IMR-90 (cell line): ENCODE data around the gene ATP13A2. TPM values are rescaled to one million over a fixed set of nuclear protein-coding genes. Genes with fewer than 3 reads are reported as not detected.

Experiments used
- ATAC-seq: fragments of 200-7000 bp; cut with Tn5 transposase; 2 replicates; pipeline ENCODE4 v1.9.1; 2020; ENCODE audit warnings: low read depth, mild to moderate bottlenecking, moderate library complexity
- BruUV-seq: library from RNA; stranded (reverse); fragments of 400-500 nt; replicated peaks from 2 replicates; lab custom pipeline; 2021; lab: Mats Ljungman, UMichigan
- CTCF ChIA-PET: fragments of 300-600 bp; formaldehyde crosslinking; extraction: SDS; loops from one replicate; lab custom pipeline; 2021; ENCODE audit warnings: antibody characterized with exemption; lab: Yijun Ruan, JAX
- POLR2A ChIA-PET: fragments of 300-600 bp; sonication (Branson Sonifier 250); formaldehyde crosslinking; loops from one replicate; lab custom pipeline; 2022; ENCODE audit warnings: antibody characterized with exemption; ENCODE audit not compliant: unreplicated experiment; lab: Charles Lee
- DNase-seq: peaks from one replicate; pipeline ENCODE4 v3.0.0; 2013
- H2AFZ ChIP-seq: replicated peaks from 2 replicates; pipeline ENCODE3; 2013; ENCODE audit warnings: low read length, mild to moderate bottlenecking; ENCODE audit not compliant: poor library complexity
- H2AK5ac ChIP-seq: 2 replicates; pipeline ENCODE4 v1.6.1; 2013; ENCODE audit warnings: low read depth, low read length, inconsistent platforms
- H2AK9ac ChIP-seq: replicated peaks from 2 replicates; pipeline ENCODE3; 2013; ENCODE audit warnings: mild to moderate bottlenecking, low read depth, low read length, moderate library complexity; ENCODE audit not compliant: poor library complexity
- H2BK120ac ChIP-seq: 2 replicates; pipeline ENCODE4 v1.6.1; 2013; ENCODE audit warnings: low read depth, low read length, inconsistent platforms
- H2BK15ac ChIP-seq: 3 replicates; pipeline ENCODE4 v1.6.1; 2013; ENCODE audit warnings: low read depth, low read length, inconsistent platforms
- H2BK20ac ChIP-seq: 2 replicates; pipeline ENCODE4 v1.6.1; 2013; ENCODE audit warnings: low read depth, mild to moderate bottlenecking, inconsistent platforms, low read length, moderate library complexity
- H2BK5ac ChIP-seq: 2 replicates; pipeline ENCODE4 v1.6.1; 2013; ENCODE audit warnings: mild to moderate bottlenecking, low read depth, low read length, inconsistent platforms; ENCODE audit not compliant: poor library complexity, severe bottlenecking
- H3K14ac ChIP-seq: replicated peaks from 2 replicates; pipeline ENCODE4 v1.6.1; 2013; ENCODE audit warnings: low read depth, low read length, inconsistent platforms
- H3K18ac ChIP-seq: 2 replicates; pipeline ENCODE4 v1.6.1; 2013; ENCODE audit warnings: low read depth, low read length, control low read depth
- H3K23ac ChIP-seq: 2 replicates; pipeline ENCODE4 v1.6.1; 2013; ENCODE audit warnings: low read depth, low read length, inconsistent platforms
- H3K27ac ChIP-seq: 2 replicates; pipeline ENCODE4 v1.5.1; 2013; ENCODE audit warnings: mild to moderate bottlenecking, control low read depth, low read length; ENCODE audit not compliant: insufficient read depth
- H3K27me3 ChIP-seq: 2 replicates; pipeline ENCODE4 v1.6.1; 2013; ENCODE audit warnings: low read length; ENCODE audit not compliant: control insufficient read depth, insufficient read depth
- H3K36me3 ChIP-seq: 2 replicates; pipeline ENCODE4 v1.6.1; 2013; ENCODE audit warnings: low read length, mixed read lengths; ENCODE audit not compliant: control insufficient read depth, insufficient read depth
- H3K4ac ChIP-seq: 2 replicates; pipeline ENCODE4 v1.6.1; 2013; ENCODE audit warnings: low read depth, low read length, inconsistent platforms
- H3K4me1 ChIP-seq: 2 replicates; pipeline ENCODE4 v1.6.1; 2013; ENCODE audit warnings: low read length, mixed read lengths; ENCODE audit not compliant: control insufficient read depth, insufficient read depth
- H3K4me2 ChIP-seq: 2 replicates; pipeline ENCODE4 v1.6.1; 2013; ENCODE audit warnings: low read depth, mild to moderate bottlenecking, control low read depth, low read length, moderate library complexity
- H3K4me3 ChIP-seq: 2 replicates; pipeline ENCODE4 v1.5.1; 2013; ENCODE audit warnings: low read depth, mild to moderate bottlenecking, control low read depth, low read length, moderate library complexity; ENCODE audit not compliant: insufficient read depth
- H3K56ac ChIP-seq: 2 replicates; pipeline ENCODE4 v1.6.1; 2013; ENCODE audit warnings: low read length, inconsistent platforms; ENCODE audit not compliant: insufficient read depth; ENCODE audit errors: extremely low read depth
- H3K79me1 ChIP-seq, 2 experiments: 2 replicates each; pipeline ENCODE4 v1.6.1; 2013; ENCODE audit warnings: low read length in 2 of 2, inconsistent platforms in 1 of 2, low read depth in 1 of 2
- H3K9ac ChIP-seq: 2 replicates; pipeline ENCODE4 v1.6.1; 2013; ENCODE audit warnings: low read depth, low read length, control low read depth
- H3K9me1 ChIP-seq: 2 replicates; pipeline ENCODE4 v1.6.1; 2013; ENCODE audit warnings: low read length, inconsistent platforms; ENCODE audit not compliant: insufficient read depth
- H3K9me3 ChIP-seq: 2 replicates; pipeline ENCODE4 v1.6.1; 2013; ENCODE audit warnings: low read length; ENCODE audit not compliant: control insufficient read depth, insufficient read depth
- H4K20me1 ChIP-seq: 2 replicates; pipeline ENCODE4 v1.6.1; 2013; ENCODE audit warnings: low read length, inconsistent platforms; ENCODE audit not compliant: insufficient read depth
- H4K5ac ChIP-seq: 2 replicates; pipeline ENCODE4 v1.6.1; 2013; ENCODE audit warnings: mild to moderate bottlenecking, low read depth, low read length, control low read depth
- H4K8ac ChIP-seq, 2 experiments: 2 replicates each; pipeline ENCODE4 v1.6.1; 2013; ENCODE audit warnings: low read depth in 2 of 2, low read length in 2 of 2, control low read depth in 1 of 2, inconsistent platforms in 1 of 2
- H4K91ac ChIP-seq: 2 replicates; pipeline ENCODE4 v1.6.1; 2013; ENCODE audit warnings: low read depth, low read length, inconsistent platforms; ENCODE audit not compliant: insufficient read depth
- CEBPB ChIP-seq: IDR thresholded peaks from 2 replicates; pipeline ENCODE4 v1.6.1; 2012; ENCODE audit warnings: low read depth, low read length, improper control_type of control experiment
- CHD1 ChIP-seq: IDR thresholded peaks from 2 replicates; pipeline ENCODE4 v1.6.1; 2012; ENCODE audit warnings: low read depth, low read length, improper control_type of control experiment
- MXI1 ChIP-seq: IDR thresholded peaks from 2 replicates; pipeline ENCODE4 v1.6.1; 2012; ENCODE audit warnings: low read depth, mild to moderate bottlenecking, low read length, moderate library complexity, borderline replicate concordance
- NFE2L2 ChIP-seq: fragments of 150-350 bp; IDR thresholded peaks from 2 replicates; pipeline ENCODE4 v1.6.1; 2016; ENCODE audit warnings: low read depth, mild to moderate bottlenecking, low read length
- RCOR1 ChIP-seq: IDR thresholded peaks from 2 replicates; pipeline ENCODE4 v1.6.1; 2012; ENCODE audit warnings: mild to moderate bottlenecking, low read length, improper control_type of control experiment; ENCODE audit not compliant: insufficient replicate concordance
- WGBS, 2 experiments: methylation state at CpG; one replicate each; pipeline versions ENCODE4 v1.1.5 to v1.1.7; 2013; ENCODE audit warnings: missing lambda C conversion rate in 2 of 2; ENCODE audit not compliant: insufficient read length in 1 of 2; ENCODE audit errors: extremely low coverage in 2 of 2; 5-methylcytosine and 5-hydroxymethylcytosine counted together
- dilution Hi-C: fragments of 300-500 bp; cut with HindIII; formaldehyde crosslinking; loops from one replicate; pipeline ENCODE4 v1.14.3; 2018; ENCODE audit warnings: low sequenced_read_pairs; ENCODE audit not compliant: unreplicated experiment
- in situ Hi-C: fragments of 300-500 bp; cut with MboI; formaldehyde crosslinking; loops from 3 replicates; pipeline ENCODE4 v1.14.3; 2019; ENCODE audit warnings: low sequenced_read_pairs, inconsistent platforms, mixed read lengths
- intact Hi-C: fragments of 100-400 bp; cut with micrococcal nuclease; formaldehyde crosslinking; loops from 2 replicates; pipeline ENCODE4 v1.10.0; 2022
- polyA plus RNA-seq, 3 experiments: library from polyadenylated mRNA; depleted of rRNA; stranded (reverse); fragments of >200 nt; gene quantifications; 2 replicates each; pipeline ENCODE4 v1.2.3, GENCODE V29; 2012; ENCODE audit warnings: low replicate concordance in 1 of 3
- total RNA-seq: library from RNA; depleted of rRNA; stranded (reverse); fragments of >200 nt; gene quantifications from 2 replicates; pipeline ENCODE4 v1.2.3, GENCODE V29; 2012
- TF ChIP-seq, protein P1 (sequence below): fragments of 150-350 bp; IDR thresholded peaks from 2 replicates; pipeline ENCODE4 v1.6.1; 2017; ENCODE audit warnings: mild to moderate bottlenecking, antibody characterized with exemption, low read length, low read depth
- TF ChIP-seq, protein P2 (sequence below): fragments of 150-350 bp; IDR thresholded peaks from 2 replicates; pipeline ENCODE4 v1.6.1; 2016; ENCODE audit warnings: low read depth, mild to moderate bottlenecking, low read length, moderate library complexity, borderline replicate concordance

Gene ATP13A2
- total and polyA plus RNA-seq, 2 of the 4 experiments (the other 2 are of a cell fraction) = 5.7 to 18.9 TPM

- ChIA-PET CTCF (no interaction called here), POLR2A (no interaction called here)
- peaks cover 12% of the 10 kb centered on the region for H4K20me1 ChIP-seq
- no peaks in the 10 kb centered on the region for H3K27me3 ChIP-seq
- peaks cover 4% of the 10 kb centered on the region for H3K36me3 ChIP-seq
- H3K4ac ChIP-seq = no peak overlapping the region
- no TSS peak for BruUV-seq
- H3K27ac ChIP-seq = no peak overlapping the region
- no peaks in the 10 kb centered on the region for H3K9me3 ChIP-seq
- no peak for TF ChIP-seq NFE2L2
- no peak for TF ChIP-seq RCOR1
- no peak for TF ChIP-seq CHD1
- TF ChIP-seq, protein P1, sequence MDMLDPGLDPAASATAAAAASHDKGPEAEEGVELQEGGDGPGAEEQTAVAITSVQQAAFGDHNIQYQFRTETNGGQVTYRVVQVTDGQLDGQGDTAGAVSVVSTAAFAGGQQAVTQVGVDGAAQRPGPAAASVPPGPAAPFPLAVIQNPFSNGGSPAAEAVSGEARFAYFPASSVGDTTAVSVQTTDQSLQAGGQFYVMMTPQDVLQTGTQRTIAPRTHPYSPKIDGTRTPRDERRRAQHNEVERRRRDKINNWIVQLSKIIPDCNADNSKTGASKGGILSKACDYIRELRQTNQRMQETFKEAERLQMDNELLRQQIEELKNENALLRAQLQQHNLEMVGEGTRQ = no peak
- TF ChIP-seq, protein P2, sequence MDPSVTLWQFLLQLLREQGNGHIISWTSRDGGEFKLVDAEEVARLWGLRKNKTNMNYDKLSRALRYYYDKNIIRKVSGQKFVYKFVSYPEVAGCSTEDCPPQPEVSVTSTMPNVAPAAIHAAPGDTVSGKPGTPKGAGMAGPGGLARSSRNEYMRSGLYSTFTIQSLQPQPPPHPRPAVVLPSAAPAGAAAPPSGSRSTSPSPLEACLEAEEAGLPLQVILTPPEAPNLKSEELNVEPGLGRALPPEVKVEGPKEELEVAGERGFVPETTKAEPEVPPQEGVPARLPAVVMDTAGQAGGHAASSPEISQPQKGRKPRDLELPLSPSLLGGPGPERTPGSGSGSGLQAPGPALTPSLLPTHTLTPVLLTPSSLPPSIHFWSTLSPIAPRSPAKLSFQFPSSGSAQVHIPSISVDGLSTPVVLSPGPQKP = no peak
- TF ChIP-seq CEBPB = no peak
- no peak for TF ChIP-seq MXI1
- no peak overlapping the region for H2AFZ ChIP-seq
- H3K56ac ChIP-seq = no peak overlapping the region
- H3K9ac ChIP-seq = no peak overlapping the region
- H3K4me3 ChIP-seq = no peak overlapping the region
- H2AK5ac ChIP-seq = no peak overlapping the region
- intact Hi-C loops = no loop called here
- no peak overlapping the region for H4K5ac ChIP-seq
- H3K79me1 ChIP-seq = peaks cover 23 to 38% of the 10 kb centered on the region in 2 experiments
- no peak overlapping the region for H2BK15ac ChIP-seq
- H3K14ac ChIP-seq = no peak overlapping the region
- H2BK5ac ChIP-seq = no peak overlapping the region
- H3K18ac ChIP-seq = no peak overlapping the region
- H3K4me2 ChIP-seq = no peak overlapping the region
- no peaks in the 10 kb centered on the region for H3K9me1 ChIP-seq
- H2BK20ac ChIP-seq = no peak overlapping the region
- dilution Hi-C loops = no loop called here
- no peak overlapping the region for H3K23ac ChIP-seq
- H2AK9ac ChIP-seq = no peak overlapping the region
- no CpG with 5 or more reads among the region's 1 CpG for WGBS, 2 experiments
- no peak for DNase-seq
- no peak overlapping the region for H4K91ac ChIP-seq
- no peak for ATAC-seq
- no peak overlapping the region for H2BK120ac ChIP-seq
- in situ Hi-C loops = no loop called here
- H3K4me1 ChIP-seq = peaks cover 4% of the 10 kb centered on the region; the same call in 1 of the 2 replicates
- no peak overlapping the region for H4K8ac ChIP-seq
Measured at GRCh38 chr1:17052038-17052437, 40.3 kb upstream of the ATP13A2 start.
